ENCODE results near the gene ACTR6.
"Not testable (repeated sequence)": the region's sequence is repeated elsewhere in the genome, so short reads cannot be mapped to it uniquely, and the experiment has no call there.

The ACTR6 gene

DNA sequence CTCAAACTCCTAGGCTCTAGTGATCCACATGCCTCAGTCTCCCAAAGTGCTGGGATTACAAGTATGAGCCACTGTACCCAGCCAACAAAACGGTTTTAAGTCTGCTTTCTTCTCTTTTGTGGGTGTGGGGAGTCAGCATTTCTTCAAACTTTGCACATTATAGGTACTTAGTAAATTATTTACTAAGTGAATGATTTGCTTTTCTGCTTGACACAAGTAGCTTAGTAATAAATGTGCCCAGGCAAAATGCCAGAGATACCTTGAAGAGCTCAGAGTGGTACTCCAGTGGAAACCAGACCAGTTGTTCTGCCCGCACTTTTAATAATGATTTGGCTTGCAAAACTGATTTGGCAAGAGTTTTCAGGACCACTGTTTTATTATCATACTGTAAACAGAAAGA, 51.3 kb downstream of the ACTR6 start:
- in situ Hi-C loops (cut with HindIII; ENCODE audit: low pct_ligation_motif_present, low pct_unique_long_range_greater_than_20kb, low sequenced_read_pairs) = no loop called here
- DNase-seq = peak; percentile 95

DNA sequence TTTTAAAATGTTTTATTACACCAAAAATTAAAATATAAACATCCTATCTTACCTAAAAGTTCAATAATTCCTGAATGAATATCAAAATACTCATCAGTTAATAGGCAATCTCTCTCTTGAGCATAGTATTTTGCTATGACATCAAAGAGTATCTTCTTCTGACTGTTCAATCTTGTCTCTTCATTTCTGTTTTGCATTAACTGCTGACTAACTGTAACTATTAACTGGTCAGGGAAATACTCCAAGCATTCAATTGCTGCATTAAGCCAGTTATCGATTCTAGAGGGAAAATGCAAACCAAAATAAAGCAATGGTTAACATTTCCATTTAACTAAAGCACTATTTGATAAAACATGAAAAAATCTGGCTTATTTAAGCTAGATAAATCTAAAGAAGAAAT, 52.8 kb downstream of the ACTR6 start:
- DNase-seq = no peak
- in situ Hi-C loops (cut with HindIII; ENCODE audit: low pct_ligation_motif_present, low pct_unique_long_range_greater_than_20kb, low sequenced_read_pairs) = no loop called here

DNA sequence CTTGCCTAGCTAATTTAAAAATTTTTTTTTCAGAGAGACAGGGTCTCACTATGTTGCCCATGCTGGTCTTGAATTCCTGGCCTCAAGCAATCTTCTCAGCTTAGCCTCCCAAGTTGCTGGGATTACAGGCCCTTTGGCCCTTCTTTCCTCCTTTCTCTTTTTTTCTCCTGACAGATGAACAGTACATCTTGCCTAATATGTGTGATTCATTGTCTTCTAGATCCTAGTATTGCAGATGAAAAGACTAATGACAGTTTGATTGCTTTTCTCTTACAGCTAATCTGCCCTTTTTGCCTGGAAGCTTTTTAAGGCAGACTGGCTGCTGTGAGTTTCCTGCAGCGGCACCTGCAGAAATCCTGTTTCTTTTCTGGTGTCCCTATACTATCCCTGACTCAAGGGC, 54.3 kb downstream of the ACTR6 start:
- in situ Hi-C loops (cut with HindIII; ENCODE audit: low pct_ligation_motif_present, low pct_unique_long_range_greater_than_20kb, low sequenced_read_pairs) = no loop called here
- DNase-seq = no peak

- DNase-seq = no peak
- in situ Hi-C loops (cut with HindIII; ENCODE audit: low pct_ligation_motif_present, low pct_unique_long_range_greater_than_20kb, low sequenced_read_pairs) = no loop called here
Observed at GRCh38 chr12:100258127-100258526, 57.5 kb downstream of the ACTR6 start.

- DNase-seq = no peak
- in situ Hi-C loops (cut with HindIII; ENCODE audit: low pct_ligation_motif_present, low pct_unique_long_range_greater_than_20kb, low sequenced_read_pairs) = no loop called here
Observed at GRCh38 chr12:100263131-100263530, 62.5 kb downstream of the ACTR6 start.

- DNase-seq; in situ Hi-C loops (cut with HindIII; ENCODE audit: low pct_ligation_motif_present, low pct_unique_long_range_greater_than_20kb, low sequenced_read_pairs): not testable (repeated sequence)
Observed at GRCh38 chr12:100265107-100265506, 64.5 kb downstream of the ACTR6 start.

DNA sequence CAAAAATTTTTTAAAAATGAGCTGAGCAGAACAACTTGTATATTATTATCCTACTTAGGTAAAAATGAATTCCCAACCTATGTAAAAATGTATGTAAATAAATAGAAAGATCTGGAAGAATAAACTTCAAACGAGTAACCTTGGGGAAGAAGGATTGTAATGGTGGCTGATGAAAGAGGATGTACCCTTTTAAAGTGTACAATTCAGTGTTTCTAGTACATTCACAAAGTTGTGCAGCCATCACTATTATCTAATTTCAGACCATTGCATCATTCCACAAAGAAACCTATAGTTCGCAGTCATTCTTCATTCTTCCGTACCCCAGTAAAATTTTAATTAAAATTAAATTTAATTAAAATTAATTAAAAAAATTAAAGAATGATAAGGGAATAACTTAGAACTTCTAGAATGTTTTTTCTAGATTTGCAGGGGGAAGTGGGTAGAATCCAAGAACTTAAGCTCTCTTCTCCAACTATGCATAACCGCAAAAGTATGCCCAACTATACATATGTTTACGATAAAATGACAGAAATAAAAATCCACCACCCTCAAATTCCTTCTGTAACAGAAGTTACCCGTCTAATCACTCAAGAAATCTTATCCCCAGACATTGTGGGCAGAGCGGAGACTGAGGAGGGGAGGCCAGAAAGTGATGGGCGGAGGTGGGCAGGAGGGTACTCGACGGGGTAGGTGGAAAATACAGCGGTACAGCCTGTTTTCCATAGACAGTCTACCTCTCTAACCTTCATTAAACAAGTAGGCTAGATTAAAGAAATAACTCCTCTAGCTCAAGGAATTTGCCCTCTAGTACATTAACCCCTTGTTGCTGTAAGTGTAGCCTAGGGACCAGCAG, 65.3 kb downstream of the ACTR6 start:
- in situ Hi-C loops (cut with HindIII; ENCODE audit: low pct_ligation_motif_present, low pct_unique_long_range_greater_than_20kb, low sequenced_read_pairs) = no loop called here
- no peak for DNase-seq

DNA sequence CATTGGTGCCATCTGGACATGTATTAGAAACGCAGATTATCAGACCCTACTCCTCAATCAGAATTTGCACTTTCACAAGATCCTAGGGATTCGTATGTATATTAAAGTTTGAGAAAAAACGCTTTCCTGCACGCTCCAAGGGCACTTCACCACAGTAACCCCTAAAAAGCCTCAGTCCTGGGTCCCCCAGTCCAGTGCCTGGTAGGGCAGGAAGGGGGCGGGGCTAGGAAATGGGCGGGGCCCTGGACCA, 65.9 kb downstream of the ACTR6 start:
- in situ Hi-C loops (cut with HindIII; ENCODE audit: low pct_ligation_motif_present, low pct_unique_long_range_greater_than_20kb, low sequenced_read_pairs) = no loop called here
- no peak for DNase-seq

DNA sequence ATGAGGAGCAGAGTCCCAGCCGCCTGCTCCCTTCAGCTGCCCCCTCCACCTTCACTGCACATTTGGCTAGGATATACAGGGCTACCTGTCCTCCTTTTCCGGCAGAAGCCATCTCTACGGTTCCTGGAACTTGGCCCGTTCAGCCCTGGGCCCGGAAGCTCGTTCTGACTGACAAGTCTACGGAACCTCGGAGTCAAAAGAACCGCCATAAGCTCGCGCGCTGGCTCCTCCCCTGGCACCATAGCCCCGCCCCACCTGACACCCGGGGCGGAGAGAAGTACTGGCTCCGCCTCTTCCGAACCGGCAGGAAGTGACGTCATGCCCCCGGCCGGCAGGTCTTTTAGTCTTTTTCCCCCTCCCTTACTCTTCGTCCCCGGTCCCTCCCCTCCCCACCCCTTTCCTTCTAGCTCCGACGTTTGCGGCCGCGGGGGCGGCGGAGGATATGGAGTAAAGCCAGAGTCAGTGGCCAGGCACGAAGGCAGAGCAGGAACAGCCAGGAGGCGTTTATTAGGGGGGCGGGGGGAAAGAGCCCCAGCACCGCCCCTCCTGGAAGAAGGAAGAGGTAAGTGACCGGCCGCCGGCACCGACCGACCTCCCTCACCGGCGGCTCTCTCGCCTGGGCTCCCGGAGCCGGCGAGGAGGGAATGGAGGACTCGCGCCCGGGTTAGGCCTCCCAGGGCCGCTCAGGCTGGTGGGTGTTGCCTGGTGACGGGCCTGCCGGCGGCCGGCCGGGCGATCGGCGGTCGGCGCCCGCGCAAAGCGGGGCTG, 66.4 kb downstream of the ACTR6 start, which contains the start of the genes DEPDC4 and SCYL2:
TSS of gene DEPDC4 (minus strand) at position 245 of the 768 bp plus-strand sequence. CDS start at position 242, 3 bp downstream.
TSS of gene SCYL2 (plus strand) at position 343 of the 768 bp plus-strand sequence. CDS start 15,794 bp downstream, outside the sequence.
- in situ Hi-C loops (cut with HindIII; ENCODE audit: low pct_ligation_motif_present, low pct_unique_long_range_greater_than_20kb, low sequenced_read_pairs) = no loop called here
- peak; percentile 100 for DNase-seq

DNA sequence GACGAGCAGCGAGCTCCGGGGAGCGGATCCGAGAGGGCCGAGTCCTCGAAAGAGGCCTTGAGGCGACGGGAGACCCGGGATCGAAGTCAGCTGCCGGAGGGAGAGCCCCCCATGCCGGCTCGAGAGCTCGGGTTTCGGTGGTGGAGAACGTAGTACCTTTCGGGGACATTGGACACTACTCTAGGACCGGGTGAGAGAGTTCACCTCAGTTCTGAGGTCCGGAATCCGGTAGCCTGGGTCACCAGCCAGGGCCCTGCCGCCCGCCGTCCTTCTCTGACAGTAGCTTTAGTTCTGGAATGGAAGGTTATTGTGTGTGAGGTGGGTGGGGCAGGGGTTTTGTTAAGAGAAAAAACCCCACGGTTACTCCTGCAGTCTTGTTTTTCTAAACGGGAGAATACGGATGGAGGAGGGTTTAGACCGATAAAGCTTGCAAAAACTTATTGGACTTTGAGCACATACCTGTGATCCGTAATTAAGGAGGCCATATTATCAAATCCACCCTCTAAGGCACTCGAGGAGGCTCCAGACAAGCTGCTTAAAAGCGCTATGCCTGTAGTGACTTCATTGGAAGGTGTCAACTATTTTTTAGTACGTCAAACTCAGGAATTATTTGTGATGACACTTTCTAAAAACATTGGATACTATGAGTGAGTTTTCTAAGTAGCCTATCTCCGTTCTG, 67.1 kb downstream of the ACTR6 start:
- DNase-seq = peak; percentile 51
- in situ Hi-C loops (cut with HindIII; ENCODE audit: low pct_ligation_motif_present, low pct_unique_long_range_greater_than_20kb, low sequenced_read_pairs) = no loop called here

GRCh38 chr12:100268835-100269564, 68.4 kb downstream of the ACTR6 start:
- DNase-seq = peak; percentile 22
- in situ Hi-C loops (cut with HindIII; ENCODE audit: low pct_ligation_motif_present, low pct_unique_long_range_greater_than_20kb, low sequenced_read_pairs) = no loop called here

DNA sequence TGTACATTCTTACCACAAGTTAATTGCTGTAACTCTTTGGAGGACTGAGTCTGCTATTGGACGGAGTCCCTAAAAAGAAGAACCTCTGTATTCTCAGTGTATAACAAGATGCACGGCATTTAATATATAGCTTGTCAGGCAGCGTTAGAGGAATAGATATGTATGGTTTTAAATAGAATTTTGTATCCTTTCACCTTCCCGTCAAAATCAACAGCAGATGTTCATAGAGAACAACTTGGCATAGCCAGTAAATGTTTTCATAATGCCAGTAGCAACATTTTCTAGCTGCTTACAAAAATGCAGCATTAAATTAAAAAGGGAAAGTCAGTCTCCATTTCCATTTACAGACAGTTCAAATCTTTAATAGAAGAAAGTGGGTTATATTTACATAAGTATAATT, 73.2 kb downstream of the ACTR6 start:
- DNase-seq = no peak
- in situ Hi-C loops (cut with HindIII; ENCODE audit: low pct_ligation_motif_present, low pct_unique_long_range_greater_than_20kb, low sequenced_read_pairs) = no loop called here
